Left ventricle myocardium inferior (tissue), 1 donor: Measurements from ENCODE around the gene TOMM6. TPM values are rescaled to one million over a fixed set of nuclear protein-coding genes. Genes with fewer than 3 reads are reported as not detected.

Experiments used
- DNase-seq: peaks from one replicate; pipeline ENCODE4 v3.0.0-alpha.2; 2020
- H3K27ac ChIP-seq: fragments of 200-600 bp; replicated peaks from 2 replicates; pipeline ENCODE4 v1.8.0; 2021
- H3K27me3 ChIP-seq: fragments of 200-600 bp; 2 replicates; pipeline ENCODE4 v1.8.0; 2021; ENCODE audit warnings: low read depth
- H3K36me3 ChIP-seq: fragments of 200-600 bp; 2 replicates; pipeline ENCODE4 v1.8.0; 2021
- H3K4me1 ChIP-seq: fragments of 200-600 bp; 2 replicates; pipeline ENCODE4 v1.8.0; 2021
- H3K4me3 ChIP-seq: fragments of 200-600 bp; 2 replicates; pipeline ENCODE4 v1.8.0; 2021; ENCODE audit warnings: mild to moderate bottlenecking, moderate library complexity
- H3K9me3 ChIP-seq: fragments of 200-600 bp; replicated peaks from 2 replicates; pipeline ENCODE4 v1.8.0; 2021
- intact Hi-C: fragments of 100-400 bp; cut with micrococcal nuclease; formaldehyde crosslinking; loops from one replicate; pipeline ENCODE4 v1.11.0; 2022
- total RNA-seq: library from RNA; stranded (reverse); fragmentation: NEBNext Ultra II Directional; extraction: Animal tissue kit (Norgen Biotek cat#: 25700); gene quantifications from one replicate; pipeline ENCODE4 v1.2.1, GENCODE V29; 2021
- TF ChIP-seq, protein P1 (sequence below): fragments of 200-600 bp; IDR thresholded peaks from 2 replicates; pipeline ENCODE4 v1.8.0; 2021; ENCODE audit warnings: antibody characterized with exemption, mild to moderate bottlenecking, borderline replicate concordance
- donor health status: DM: no; HTN: yes; CAD: no; lungs with severe emphysema.

The TOMM6 gene
- total RNA-seq, 1 donor from 2014 or later, result 177 TPM

DNA sequence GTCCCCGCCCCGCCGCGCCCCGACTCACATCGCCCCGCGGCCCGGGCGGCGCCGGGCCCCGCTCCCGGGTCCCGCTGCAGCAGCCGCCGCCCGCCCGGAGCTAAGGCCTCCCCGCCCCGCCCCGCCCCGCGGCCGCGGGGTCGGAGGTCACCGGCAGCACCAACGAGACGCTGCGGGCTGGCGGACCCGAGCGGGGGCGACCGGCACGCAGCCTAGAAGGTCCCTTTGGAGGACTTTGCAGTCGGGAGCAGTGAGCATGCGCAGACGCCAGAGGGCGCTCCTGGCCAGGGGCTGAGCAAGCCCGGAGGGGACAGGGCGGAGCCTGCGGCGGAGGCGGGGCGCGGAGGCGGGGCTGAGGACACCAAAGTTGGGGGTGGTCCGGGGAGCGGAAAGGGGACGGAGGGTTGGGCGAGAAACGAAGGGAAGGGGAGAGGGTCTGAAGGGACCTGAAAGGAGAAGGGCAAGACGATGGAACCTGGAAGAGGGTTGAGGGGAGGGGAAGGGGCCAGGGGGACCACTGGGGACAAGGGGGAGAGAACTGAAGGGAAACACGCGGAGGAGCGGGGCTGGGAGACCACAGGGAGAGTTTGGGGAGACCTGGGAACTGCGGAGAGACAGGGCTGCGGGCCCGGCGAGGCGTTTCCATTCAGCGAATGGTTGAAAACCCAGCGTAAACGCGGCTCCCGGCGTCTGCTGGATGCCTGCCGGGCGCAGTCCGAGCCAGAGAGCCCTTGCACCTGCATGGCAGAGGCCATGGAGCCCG, 7.5 kb upstream of the TOMM6 start, which contains the start of gene FRS3:
FRS3 (minus strand) TSS at position 113 of the 763 bp plus-strand sequence. CDS start 2,913 bp downstream, outside the sequence.
- Histone ChIP-seq H3K36me3 (peaks cover 34% of the 10 kb centered on the region), H3K4me3 (peak within 1 kb of the TSS; percentile 96), H3K27me3 (no peaks in the 10 kb centered on the region), H3K4me1 (peaks cover 66% of the 10 kb centered on the region), H3K9me3 (no peaks in the 10 kb centered on the region), H3K27ac (peak within 1 kb of the TSS; percentile 98)
- intact Hi-C loops, result loop anchor here (10.0 kb wide), 1 partner anchor 265 kb away; no protein-coding TSS in a partner anchor
- peak; percentile 99 for DNase-seq
- TF ChIP-seq, protein P1, sequence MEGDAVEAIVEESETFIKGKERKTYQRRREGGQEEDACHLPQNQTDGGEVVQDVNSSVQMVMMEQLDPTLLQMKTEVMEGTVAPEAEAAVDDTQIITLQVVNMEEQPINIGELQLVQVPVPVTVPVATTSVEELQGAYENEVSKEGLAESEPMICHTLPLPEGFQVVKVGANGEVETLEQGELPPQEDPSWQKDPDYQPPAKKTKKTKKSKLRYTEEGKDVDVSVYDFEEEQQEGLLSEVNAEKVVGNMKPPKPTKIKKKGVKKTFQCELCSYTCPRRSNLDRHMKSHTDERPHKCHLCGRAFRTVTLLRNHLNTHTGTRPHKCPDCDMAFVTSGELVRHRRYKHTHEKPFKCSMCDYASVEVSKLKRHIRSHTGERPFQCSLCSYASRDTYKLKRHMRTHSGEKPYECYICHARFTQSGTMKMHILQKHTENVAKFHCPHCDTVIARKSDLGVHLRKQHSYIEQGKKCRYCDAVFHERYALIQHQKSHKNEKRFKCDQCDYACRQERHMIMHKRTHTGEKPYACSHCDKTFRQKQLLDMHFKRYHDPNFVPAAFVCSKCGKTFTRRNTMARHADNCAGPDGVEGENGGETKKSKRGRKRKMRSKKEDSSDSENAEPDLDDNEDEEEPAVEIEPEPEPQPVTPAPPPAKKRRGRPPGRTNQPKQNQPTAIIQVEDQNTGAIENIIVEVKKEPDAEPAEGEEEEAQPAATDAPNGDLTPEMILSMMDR, result peak; percentile 91

DNA sequence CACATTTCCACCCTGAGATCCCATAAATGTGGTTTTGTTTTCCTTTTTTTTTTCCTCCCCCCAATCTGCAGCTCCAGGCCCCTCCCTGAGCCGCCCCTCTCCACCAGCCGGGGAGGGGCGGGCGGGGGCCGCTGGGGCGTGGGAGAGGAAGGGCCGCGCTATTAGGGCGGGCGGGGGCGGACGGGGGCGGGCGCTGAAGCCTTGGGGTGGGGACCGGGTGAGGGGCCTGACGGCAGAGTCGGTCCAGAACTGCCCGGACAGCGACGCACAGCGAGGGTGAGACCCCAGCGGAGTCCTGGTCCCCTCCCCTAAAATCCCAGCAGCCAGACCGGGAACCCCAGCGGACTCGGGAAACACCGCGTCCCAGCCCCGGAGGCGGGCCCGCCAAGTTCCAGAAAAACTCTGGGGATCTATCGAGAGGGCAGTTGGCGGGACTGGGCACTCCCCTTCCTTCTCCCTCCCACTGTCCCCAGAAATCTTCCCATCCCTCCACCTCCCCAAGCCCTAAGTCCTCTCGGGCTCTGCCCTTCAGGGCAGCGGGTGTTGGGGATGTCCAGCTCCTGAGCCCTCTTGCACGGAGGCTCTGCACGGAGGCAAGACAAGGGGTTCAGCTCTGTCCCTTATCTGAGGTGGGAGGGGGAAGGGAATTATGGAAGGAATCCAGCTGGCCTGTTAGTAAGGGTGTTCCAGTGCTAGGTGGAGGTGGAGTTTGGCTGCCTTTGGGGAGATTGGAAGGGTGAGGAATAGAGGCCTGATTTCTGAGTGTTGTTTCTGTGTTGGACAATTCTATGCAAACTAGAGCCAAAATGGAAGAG, 6.7 kb upstream of the TOMM6 start, which contains the start of gene PRICKLE4:
PRICKLE4 (plus strand) TSS at position 232 of the 815 bp plus-strand sequence. CDS start 2,692 bp downstream, outside the sequence.
- peaks cover 74% of the 10 kb centered on the region for H3K4me1 ChIP-seq
- intact Hi-C loops, result loop anchor here (10.0 kb wide), 1 partner anchor 264 kb away; no protein-coding TSS in a partner anchor

DNA sequence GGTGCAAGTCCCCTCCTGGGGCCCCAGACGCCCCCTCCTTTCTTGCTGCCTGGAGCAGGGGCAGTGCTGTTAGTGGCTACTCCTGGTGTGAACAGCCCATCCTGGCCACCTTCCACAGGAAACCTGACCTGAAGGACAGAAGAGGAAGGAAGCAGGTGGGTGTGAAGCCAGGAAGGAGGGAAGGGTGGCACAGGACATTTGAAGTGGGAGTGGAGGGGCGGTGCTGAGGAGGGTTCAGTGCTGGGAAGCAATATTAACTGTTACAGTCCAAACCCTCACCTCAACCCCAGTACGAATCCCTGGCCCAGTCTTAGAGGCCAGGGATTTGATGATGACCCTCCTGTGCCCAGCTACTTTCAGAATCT, 6.1 kb upstream of the TOMM6 start:
- no peaks in the 10 kb centered on the region for H3K27me3 ChIP-seq
- H3K36me3 ChIP-seq, result peaks cover 20% of the 10 kb centered on the region
- TF ChIP-seq, protein P1, result no peak
- DNase-seq, result peak; percentile 36
- H3K4me1 ChIP-seq, result peaks cover 80% of the 10 kb centered on the region
- peak overlapping the region; percentile 98 for H3K27ac ChIP-seq
- intact Hi-C loops, result loop anchor here (10.0 kb wide), 1 partner anchor 263 kb away; no protein-coding TSS in a partner anchor
- H3K4me3 ChIP-seq, result peak overlapping the region; percentile 96
- no peaks in the 10 kb centered on the region for H3K9me3 ChIP-seq

More for the DNA sequence above, 6.7 kb upstream of the TOMM6 start, which contains the start of gene PRICKLE4:
- Histone ChIP-seq H3K9me3 (no peaks in the 10 kb centered on the region), H3K36me3 (peaks cover 26% of the 10 kb centered on the region), H3K27me3 (no peaks in the 10 kb centered on the region), H3K4me3 (peak within 1 kb of the TSS; percentile 96), H3K27ac (peak within 1 kb of the TSS; percentile 98)
- TF ChIP-seq, protein P1, result no peak
- peak; percentile 59 for DNase-seq

DNA sequence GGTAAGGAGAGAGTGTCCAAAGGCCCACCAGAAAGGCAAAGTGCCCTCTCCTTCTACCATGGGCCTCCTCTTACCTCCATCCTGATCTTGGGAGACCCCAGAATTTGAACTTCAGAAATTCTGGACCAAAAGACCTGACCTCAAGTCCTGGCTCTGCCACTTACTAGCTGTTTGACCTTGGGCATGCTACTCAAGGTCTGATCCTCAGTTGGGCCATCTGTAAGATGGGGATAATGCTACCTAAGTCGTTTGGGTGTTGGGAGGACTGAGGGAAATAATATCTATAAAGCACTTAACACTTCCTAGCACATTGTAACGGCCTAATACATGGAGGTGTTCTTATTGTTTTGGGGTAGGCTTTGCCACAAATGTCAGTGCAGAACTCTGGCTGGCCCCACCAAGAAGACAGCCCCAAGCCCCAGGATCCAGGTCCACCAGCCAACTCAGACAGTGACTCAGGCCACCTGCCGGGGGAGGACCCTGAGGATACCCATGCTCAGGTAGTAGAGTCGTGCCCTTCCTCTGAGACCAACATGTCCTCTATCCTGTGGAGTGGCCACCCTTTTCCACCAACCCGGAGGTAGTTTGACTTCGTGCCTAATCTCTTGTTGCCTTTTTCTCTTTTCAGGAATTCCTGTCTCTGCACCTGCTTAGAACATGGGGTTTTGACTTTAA, 4.3 kb upstream of the TOMM6 start:
- peaks cover 8% of the 10 kb centered on the region for H3K36me3 ChIP-seq
- no peaks in the 10 kb centered on the region for H3K27me3 ChIP-seq
- DNase-seq, result no peak
- H3K4me1 ChIP-seq, result peaks cover 90% of the 10 kb centered on the region
- intact Hi-C loops, result loop anchor here (10.0 kb wide), 1 partner anchor 262 kb away; no protein-coding TSS in a partner anchor
- H3K9me3 ChIP-seq, result no peaks in the 10 kb centered on the region
- peak overlapping the region; percentile 96 for H3K4me3 ChIP-seq
- TF ChIP-seq, protein P1, result no peak
- H3K27ac ChIP-seq, result peak overlapping the region; percentile 34
